ENCODE data around the gene PSMA5.
"Not testable (repeated sequence)": the region's sequence is repeated elsewhere in the genome, so short reads cannot be mapped to it uniquely, and the experiment has no call there.

PSMA5 gene

GRCh38 chr1:109391157-109391556 lies 35.1 kb downstream of the PSMA5 start:
- Mint-ChIP-seq H3K27me3 (peaks cover 49% of the 10 kb centered on the region), H3K27ac (no peak overlapping the region), H3K36me3 (ENCODE audit: low read depth) (no peaks in the 10 kb centered on the region), H3K9me3 (no peaks in the 10 kb centered on the region), H3K4me3 (no peak overlapping the region), H3K4me1 (ENCODE audit: low read depth) (peaks cover 18% of the 10 kb centered on the region)

- Mint-ChIP-seq H3K36me3 (ENCODE audit: low read depth) (no peaks in the 10 kb centered on the region), H3K27ac (no peak overlapping the region), H3K27me3 (peaks cover 36% of the 10 kb centered on the region), H3K4me1 (ENCODE audit: low read depth) (peaks cover 18% of the 10 kb centered on the region), H3K9me3 (no peaks in the 10 kb centered on the region), H3K4me3 (no peak overlapping the region)
These were observed 36.5 kb downstream of the PSMA5 start for GRCh38 chr1:109389638-109390341.

- peaks cover 29% of the 10 kb centered on the region for H3K27me3 Mint-ChIP-seq
- H3K9me3 Mint-ChIP-seq, result no peaks in the 10 kb centered on the region
- H3K4me1 Mint-ChIP-seq (ENCODE audit: low read depth), result peaks cover 23% of the 10 kb centered on the region
- no peak overlapping the region for H3K4me3 Mint-ChIP-seq
- no peak overlapping the region for H3K27ac Mint-ChIP-seq
- H3K36me3 Mint-ChIP-seq (ENCODE audit: low read depth), result no peaks in the 10 kb centered on the region
These were observed 37.2 kb downstream of the PSMA5 start for GRCh38 chr1:109388884-109389637.

GRCh38 chr1:109388208-109388711 lies 38.0 kb downstream of the PSMA5 start:
- peaks cover 24% of the 10 kb centered on the region for H3K4me1 Mint-ChIP-seq (ENCODE audit: low read depth)
- H3K27me3 Mint-ChIP-seq, result peaks cover 23% of the 10 kb centered on the region
- H3K36me3 Mint-ChIP-seq (ENCODE audit: low read depth), result no peaks in the 10 kb centered on the region
- H3K9me3 Mint-ChIP-seq, result no peaks in the 10 kb centered on the region
- H3K4me3 Mint-ChIP-seq, result no peak overlapping the region
- H3K27ac Mint-ChIP-seq, result no peak overlapping the region

GRCh38 chr1:109386054-109386717 lies 40.1 kb downstream of the PSMA5 start:
- Mint-ChIP-seq H3K9me3 (no peaks in the 10 kb centered on the region), H3K4me3 (no peak overlapping the region), H3K36me3 (ENCODE audit: low read depth) (no peaks in the 10 kb centered on the region), H3K27ac (no peak overlapping the region), H3K27me3 (peaks cover 15% of the 10 kb centered on the region), H3K4me1 (ENCODE audit: low read depth) (peaks cover 15% of the 10 kb centered on the region)

- Mint-ChIP-seq H3K9me3 (no peaks in the 10 kb centered on the region), H3K27me3 (peaks cover 15% of the 10 kb centered on the region), H3K36me3 (ENCODE audit: low read depth) (no peaks in the 10 kb centered on the region), H3K27ac (no peak overlapping the region), H3K4me3 (no peak overlapping the region), H3K4me1 (ENCODE audit: low read depth) (peaks cover 14% of the 10 kb centered on the region)
These were observed 40.8 kb downstream of the PSMA5 start for GRCh38 chr1:109385417-109385816.

GRCh38 chr1:109383854-109384253 lies 42.4 kb downstream of the PSMA5 start:
- H3K4me1 Mint-ChIP-seq (ENCODE audit: low read depth), result peaks cover 7% of the 10 kb centered on the region
- H3K36me3 Mint-ChIP-seq (ENCODE audit: low read depth), result no peaks in the 10 kb centered on the region
- no peaks in the 10 kb centered on the region for H3K9me3 Mint-ChIP-seq
- no peak overlapping the region for H3K27ac Mint-ChIP-seq
- no peak overlapping the region for H3K4me3 Mint-ChIP-seq
- peaks cover 3% of the 10 kb centered on the region for H3K27me3 Mint-ChIP-seq

GRCh38 chr1:109383087-109383779 lies 43.0 kb downstream of the PSMA5 start:
- Mint-ChIP-seq H3K27ac (no peak overlapping the region), H3K27me3 (no peaks in the 10 kb centered on the region), H3K9me3 (no peaks in the 10 kb centered on the region), H3K4me1 (ENCODE audit: low read depth) (peaks cover 7% of the 10 kb centered on the region), H3K4me3 (no peak overlapping the region), H3K36me3 (ENCODE audit: low read depth) (no peaks in the 10 kb centered on the region)

GRCh38 chr1:109381573-109381972 lies 44.7 kb downstream of the PSMA5 start:
- no peak overlapping the region for H3K27ac Mint-ChIP-seq

GRCh38 chr1:109379907-109380306 lies 46.3 kb downstream of the PSMA5 start:
- Mint-ChIP-seq H3K27ac (no peak overlapping the region), H3K4me3 (no peak overlapping the region), H3K36me3 (ENCODE audit: low read depth) (no peaks in the 10 kb centered on the region), H3K9me3 (no peaks in the 10 kb centered on the region), H3K27me3 (no peaks in the 10 kb centered on the region), H3K4me1 (ENCODE audit: low read depth) (peaks cover 13% of the 10 kb centered on the region)

More at GRCh38 chr1:109381573-109381972, 44.7 kb downstream of the PSMA5 start:
- Mint-ChIP-seq H3K9me3 (no peaks in the 10 kb centered on the region), H3K27me3 (no peaks in the 10 kb centered on the region), H3K4me1 (ENCODE audit: low read depth) (peaks cover 7% of the 10 kb centered on the region), H3K4me3 (no peak overlapping the region), H3K36me3 (ENCODE audit: low read depth) (no peaks in the 10 kb centered on the region)

- no peaks in the 10 kb centered on the region for H3K9me3 Mint-ChIP-seq
- no peak overlapping the region for H3K27ac Mint-ChIP-seq
- H3K36me3 Mint-ChIP-seq (ENCODE audit: low read depth), result no peaks in the 10 kb centered on the region
- peaks cover 13% of the 10 kb centered on the region for H3K4me1 Mint-ChIP-seq (ENCODE audit: low read depth)
- no peak overlapping the region for H3K4me3 Mint-ChIP-seq
- H3K27me3 Mint-ChIP-seq, result no peaks in the 10 kb centered on the region
These were observed 46.8 kb downstream of the PSMA5 start for GRCh38 chr1:109379422-109379821.

GRCh38 chr1:109377698-109378097 lies 48.5 kb downstream of the PSMA5 start:
- H3K9me3 Mint-ChIP-seq, result no peaks in the 10 kb centered on the region
- no peaks in the 10 kb centered on the region for H3K36me3 Mint-ChIP-seq (ENCODE audit: low read depth)
- H3K27ac Mint-ChIP-seq, result no peak overlapping the region
- no peaks in the 10 kb centered on the region for H3K27me3 Mint-ChIP-seq
- no peak overlapping the region for H3K4me3 Mint-ChIP-seq
- peaks cover 15% of the 10 kb centered on the region for H3K4me1 Mint-ChIP-seq (ENCODE audit: low read depth)

GRCh38 chr1:109373696-109374095 lies 52.6 kb downstream of the PSMA5 start:
- H3K36me3 Mint-ChIP-seq (ENCODE audit: low read depth); H3K27ac Mint-ChIP-seq; H3K4me3 Mint-ChIP-seq; H3K9me3 Mint-ChIP-seq; H3K27me3 Mint-ChIP-seq: not testable (repeated sequence)
- H3K4me1 Mint-ChIP-seq (ENCODE audit: low read depth), result peaks cover 32% of the 10 kb centered on the region

- Mint-ChIP-seq H3K36me3 (ENCODE audit: low read depth) (no peaks in the 10 kb centered on the region), H3K4me3 (no peak overlapping the region), H3K9me3 (no peaks in the 10 kb centered on the region), H3K27me3 (peaks cover 9% of the 10 kb centered on the region), H3K4me1 (ENCODE audit: low read depth) (peaks cover 32% of the 10 kb centered on the region), H3K27ac (no peak overlapping the region)
These were observed 53.1 kb downstream of the PSMA5 start for GRCh38 chr1:109373126-109373525.
